ENCODE measurements around the gene UNC80. TPM values are rescaled to one million over a fixed set of nuclear protein-coding genes. Genes with fewer than 3 reads are reported as not detected.
"Not testable (repeated sequence)": the region's sequence is repeated elsewhere in the genome, so short reads cannot be mapped to it uniquely, and the experiment has no call there.

Gene UNC80
- total RNA-seq, 1 experiment from 2014 or later, result 0.11 TPM

GRCh38 chr2:209790066-209790728 is 18.6 kb downstream of the UNC80 start:
- no peaks in the 10 kb centered on the region for H3K9me3 ChIP-seq (ENCODE audit: low read length)
- H3K36me3 ChIP-seq (ENCODE audit: insufficient read depth, low read length), result no peaks in the 10 kb centered on the region
- no peak overlapping the region for H3K27ac ChIP-seq (ENCODE audit: low read length)
- peak overlapping the region; percentile 96 for H2AFZ ChIP-seq (ENCODE audit: low read length)
- H3K27me3 ChIP-seq (ENCODE audit: low read length), result no peaks in the 10 kb centered on the region
- H3K4me1 ChIP-seq (ENCODE audit: low read length), result peaks cover 12% of the 10 kb centered on the region
- no peaks in the 10 kb centered on the region for H3K9me2 ChIP-seq (replicated peaks; ENCODE audit: insufficient read depth, low read length)
- DNase-seq, result peak; percentile 43
- peak overlapping the region; percentile 70 for H3K4me2 ChIP-seq (ENCODE audit: low read depth, low read length, poor library complexity, severe bottlenecking)
- peak overlapping the region; percentile 19 for H3K9ac ChIP-seq (ENCODE audit: low read length)
- no peaks in the 10 kb centered on the region for H4K20me1 ChIP-seq (ENCODE audit: insufficient read depth, low read depth, low read length)
- peak overlapping the region; percentile 58 for H3K4me3 ChIP-seq (ENCODE audit: low read length)
- H3K79me2 ChIP-seq (ENCODE audit: low read length), result no peaks in the 10 kb centered on the region

GRCh38 chr2:209791151-209791550 is 19.5 kb downstream of the UNC80 start:
- Histone ChIP-seq H3K27me3 (ENCODE audit: low read length) (no peaks in the 10 kb centered on the region), H3K79me2 (ENCODE audit: low read length) (no peaks in the 10 kb centered on the region), H3K4me3 (ENCODE audit: low read length) (no peak overlapping the region), H3K27ac (ENCODE audit: low read length) (no peak overlapping the region), H3K9me2 (replicated peaks; ENCODE audit: insufficient read depth, low read length) (no peaks in the 10 kb centered on the region), H2AFZ (ENCODE audit: low read length) (no peak overlapping the region), H3K36me3 (ENCODE audit: insufficient read depth, low read length) (no peaks in the 10 kb centered on the region), H3K9me3 (ENCODE audit: low read length) (no peaks in the 10 kb centered on the region), H3K4me1 (ENCODE audit: low read length) (peaks cover 12% of the 10 kb centered on the region), H3K4me2 (ENCODE audit: low read depth, low read length, poor library complexity, severe bottlenecking) (no peak overlapping the region), H4K20me1 (ENCODE audit: insufficient read depth, low read depth, low read length) (no peaks in the 10 kb centered on the region), H3K9ac (ENCODE audit: low read length) (no peak overlapping the region)
- no peak for DNase-seq

GRCh38 chr2:209795425-209795824 is 23.8 kb downstream of the UNC80 start:
- not testable (repeated sequence) for H3K4me3 ChIP-seq (ENCODE audit: low read length); H2AFZ ChIP-seq (ENCODE audit: low read length); H3K4me2 ChIP-seq (ENCODE audit: low read depth, low read length, poor library complexity, severe bottlenecking); H3K36me3 ChIP-seq (ENCODE audit: insufficient read depth, low read length); H3K27me3 ChIP-seq (ENCODE audit: low read length); DNase-seq; H3K4me1 ChIP-seq (ENCODE audit: low read length); H3K9me3 ChIP-seq (ENCODE audit: low read length); H3K27ac ChIP-seq (ENCODE audit: low read length); H4K20me1 ChIP-seq (ENCODE audit: insufficient read depth, low read depth, low read length); H3K9me2 ChIP-seq (replicated peaks; ENCODE audit: insufficient read depth, low read length); H3K9ac ChIP-seq (ENCODE audit: low read length); H3K79me2 ChIP-seq (ENCODE audit: low read length)

- Histone ChIP-seq H3K27ac (ENCODE audit: low read length) (no peak overlapping the region), H3K9me3 (ENCODE audit: low read length) (no peaks in the 10 kb centered on the region), H4K20me1 (ENCODE audit: insufficient read depth, low read depth, low read length) (no peaks in the 10 kb centered on the region), H3K4me1 (ENCODE audit: low read length) (no peaks in the 10 kb centered on the region), H3K9ac (ENCODE audit: low read length) (no peak overlapping the region), H2AFZ (ENCODE audit: low read length) (no peak overlapping the region), H3K4me2 (ENCODE audit: low read depth, low read length, poor library complexity, severe bottlenecking) (no peak overlapping the region), H3K4me3 (ENCODE audit: low read length) (no peak overlapping the region), H3K9me2 (replicated peaks; ENCODE audit: insufficient read depth, low read length) (no peaks in the 10 kb centered on the region), H3K36me3 (ENCODE audit: insufficient read depth, low read length) (no peaks in the 10 kb centered on the region), H3K27me3 (ENCODE audit: low read length) (no peaks in the 10 kb centered on the region), H3K79me2 (ENCODE audit: low read length) (no peaks in the 10 kb centered on the region)
- DNase-seq, result no peak
Observed at GRCh38 chr2:209805351-209805750, 33.7 kb downstream of the UNC80 start.

- Histone ChIP-seq H3K27ac (ENCODE audit: low read length) (no peak overlapping the region), H3K4me1 (ENCODE audit: low read length) (no peaks in the 10 kb centered on the region), H2AFZ (ENCODE audit: low read length) (no peak overlapping the region), H3K4me3 (ENCODE audit: low read length) (no peak overlapping the region), H3K9ac (ENCODE audit: low read length) (no peak overlapping the region), H4K20me1 (ENCODE audit: insufficient read depth, low read depth, low read length) (no peaks in the 10 kb centered on the region), H3K79me2 (ENCODE audit: low read length) (no peaks in the 10 kb centered on the region), H3K4me2 (ENCODE audit: low read depth, low read length, poor library complexity, severe bottlenecking) (no peak overlapping the region), H3K9me2 (replicated peaks; ENCODE audit: insufficient read depth, low read length) (no peaks in the 10 kb centered on the region), H3K27me3 (ENCODE audit: low read length) (no peaks in the 10 kb centered on the region), H3K9me3 (ENCODE audit: low read length) (no peaks in the 10 kb centered on the region), H3K36me3 (ENCODE audit: insufficient read depth, low read length) (no peaks in the 10 kb centered on the region)
- DNase-seq, result no peak
Observed at GRCh38 chr2:209806318-209806717, 34.7 kb downstream of the UNC80 start.

- H3K4me2 ChIP-seq (ENCODE audit: low read depth, low read length, poor library complexity, severe bottlenecking), result no peak overlapping the region
- no peak overlapping the region for H3K4me3 ChIP-seq (ENCODE audit: low read length)
- H2AFZ ChIP-seq (ENCODE audit: low read length), result no peak overlapping the region
- no peaks in the 10 kb centered on the region for H3K9me3 ChIP-seq (ENCODE audit: low read length)
- no peaks in the 10 kb centered on the region for H3K9me2 ChIP-seq (replicated peaks; ENCODE audit: insufficient read depth, low read length)
- no peaks in the 10 kb centered on the region for H3K79me2 ChIP-seq (ENCODE audit: low read length)
- H3K27me3 ChIP-seq (ENCODE audit: low read length), result no peaks in the 10 kb centered on the region
- H3K9ac ChIP-seq (ENCODE audit: low read length), result no peak overlapping the region
- H3K36me3 ChIP-seq (ENCODE audit: insufficient read depth, low read length), result no peaks in the 10 kb centered on the region
- no peaks in the 10 kb centered on the region for H4K20me1 ChIP-seq (ENCODE audit: insufficient read depth, low read depth, low read length)
- no peak overlapping the region for H3K27ac ChIP-seq (ENCODE audit: low read length)
- no peak for DNase-seq
- H3K4me1 ChIP-seq (ENCODE audit: low read length), result no peaks in the 10 kb centered on the region
Observed at GRCh38 chr2:209808521-209808920, 36.9 kb downstream of the UNC80 start.

- Histone ChIP-seq H3K79me2 (ENCODE audit: low read length) (no peaks in the 10 kb centered on the region), H3K36me3 (ENCODE audit: insufficient read depth, low read length) (no peaks in the 10 kb centered on the region), H4K20me1 (ENCODE audit: insufficient read depth, low read depth, low read length) (no peaks in the 10 kb centered on the region), H3K9ac (ENCODE audit: low read length) (no peak overlapping the region), H3K9me3 (ENCODE audit: low read length) (no peaks in the 10 kb centered on the region), H3K9me2 (replicated peaks; ENCODE audit: insufficient read depth, low read length) (no peaks in the 10 kb centered on the region), H3K27ac (ENCODE audit: low read length) (no peak overlapping the region), H3K4me3 (ENCODE audit: low read length) (no peak overlapping the region), H3K27me3 (ENCODE audit: low read length) (no peaks in the 10 kb centered on the region), H3K4me2 (ENCODE audit: low read depth, low read length, poor library complexity, severe bottlenecking) (no peak overlapping the region), H3K4me1 (ENCODE audit: low read length) (no peaks in the 10 kb centered on the region), H2AFZ (ENCODE audit: low read length) (no peak overlapping the region)
- no peak for DNase-seq
Observed at GRCh38 chr2:209809256-209809655, 37.6 kb downstream of the UNC80 start.

- no peaks in the 10 kb centered on the region for H3K36me3 ChIP-seq (ENCODE audit: insufficient read depth, low read length)
- H3K27ac ChIP-seq (ENCODE audit: low read length), result no peak overlapping the region
- no peaks in the 10 kb centered on the region for H3K9me2 ChIP-seq (replicated peaks; ENCODE audit: insufficient read depth, low read length)
- no peaks in the 10 kb centered on the region for H3K79me2 ChIP-seq (ENCODE audit: low read length)
- H3K4me1 ChIP-seq (ENCODE audit: low read length), result no peaks in the 10 kb centered on the region
- no peaks in the 10 kb centered on the region for H3K9me3 ChIP-seq (ENCODE audit: low read length)
- no peak overlapping the region for H3K4me3 ChIP-seq (ENCODE audit: low read length)
- no peak overlapping the region for H2AFZ ChIP-seq (ENCODE audit: low read length)
- H3K27me3 ChIP-seq (ENCODE audit: low read length), result no peaks in the 10 kb centered on the region
- no peak overlapping the region for H3K9ac ChIP-seq (ENCODE audit: low read length)
- DNase-seq, result no peak
- H3K4me2 ChIP-seq (ENCODE audit: low read depth, low read length, poor library complexity, severe bottlenecking), result no peak overlapping the region
- no peaks in the 10 kb centered on the region for H4K20me1 ChIP-seq (ENCODE audit: insufficient read depth, low read depth, low read length)
Observed at GRCh38 chr2:209817844-209818271, 46.2 kb downstream of the UNC80 start.

Data from Karpas-422 (cell line).